ENCODE measurements around the gene B3GNT3.

The B3GNT3 gene

DNA sequence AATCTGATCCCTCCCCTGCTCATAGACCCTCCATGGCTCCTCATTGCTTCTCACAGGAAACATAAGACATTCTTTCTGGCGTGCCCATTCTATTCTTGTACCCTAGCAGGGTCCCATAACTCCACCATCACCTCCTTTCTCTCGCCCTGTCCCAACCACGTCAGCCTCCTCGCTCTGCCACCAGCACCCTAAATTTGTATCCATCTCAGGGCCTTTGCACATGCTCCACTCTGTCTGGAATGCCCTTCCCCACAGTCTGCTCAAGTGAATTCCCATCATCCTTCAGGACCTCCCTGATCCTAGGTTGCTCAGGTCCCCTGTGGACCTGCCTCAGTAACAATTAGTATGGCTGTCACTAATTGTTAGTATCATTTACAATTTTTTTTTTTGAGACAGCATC is 10.5 kb downstream of the B3GNT3 start:
- Histone ChIP-seq H3K4me1 (ENCODE audit: low read length) (no peaks in the 10 kb centered on the region), H3K36me3 (replicated peaks; ENCODE audit: low read depth, low read length) (no peaks in the 10 kb centered on the region), H3K4me3 (ENCODE audit: low read length) (no peak overlapping the region), H3K27me3 (ENCODE audit: low read depth, low read length) (peaks cover 6% of the 10 kb centered on the region), H3K79me2 (ENCODE audit: low read length) (no peaks in the 10 kb centered on the region), H3K9me3 (ENCODE audit: insufficient read depth, low read length) (no peaks in the 10 kb centered on the region), H3K4me2 (ENCODE audit: low read length) (no peak overlapping the region), H4K20me1 (ENCODE audit: insufficient read depth, low read length) (no peaks in the 10 kb centered on the region), H3K27ac (ENCODE audit: low read length) (no peak overlapping the region), H3K9ac (ENCODE audit: low read length) (no peak overlapping the region), H2AFZ (ENCODE audit: low read depth, low read length) (no peak overlapping the region)
- TF ChIP-seq EZH2phosphoT487 (IDR thresholded peaks at IDR 0.05; ENCODE audit: low read depth), result no peak
- TF ChIP-seq, protein P1, sequence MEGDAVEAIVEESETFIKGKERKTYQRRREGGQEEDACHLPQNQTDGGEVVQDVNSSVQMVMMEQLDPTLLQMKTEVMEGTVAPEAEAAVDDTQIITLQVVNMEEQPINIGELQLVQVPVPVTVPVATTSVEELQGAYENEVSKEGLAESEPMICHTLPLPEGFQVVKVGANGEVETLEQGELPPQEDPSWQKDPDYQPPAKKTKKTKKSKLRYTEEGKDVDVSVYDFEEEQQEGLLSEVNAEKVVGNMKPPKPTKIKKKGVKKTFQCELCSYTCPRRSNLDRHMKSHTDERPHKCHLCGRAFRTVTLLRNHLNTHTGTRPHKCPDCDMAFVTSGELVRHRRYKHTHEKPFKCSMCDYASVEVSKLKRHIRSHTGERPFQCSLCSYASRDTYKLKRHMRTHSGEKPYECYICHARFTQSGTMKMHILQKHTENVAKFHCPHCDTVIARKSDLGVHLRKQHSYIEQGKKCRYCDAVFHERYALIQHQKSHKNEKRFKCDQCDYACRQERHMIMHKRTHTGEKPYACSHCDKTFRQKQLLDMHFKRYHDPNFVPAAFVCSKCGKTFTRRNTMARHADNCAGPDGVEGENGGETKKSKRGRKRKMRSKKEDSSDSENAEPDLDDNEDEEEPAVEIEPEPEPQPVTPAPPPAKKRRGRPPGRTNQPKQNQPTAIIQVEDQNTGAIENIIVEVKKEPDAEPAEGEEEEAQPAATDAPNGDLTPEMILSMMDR (IDR thresholded peaks at IDR 0.05; ENCODE audit: low read depth, low read length), result no peak

DNA sequence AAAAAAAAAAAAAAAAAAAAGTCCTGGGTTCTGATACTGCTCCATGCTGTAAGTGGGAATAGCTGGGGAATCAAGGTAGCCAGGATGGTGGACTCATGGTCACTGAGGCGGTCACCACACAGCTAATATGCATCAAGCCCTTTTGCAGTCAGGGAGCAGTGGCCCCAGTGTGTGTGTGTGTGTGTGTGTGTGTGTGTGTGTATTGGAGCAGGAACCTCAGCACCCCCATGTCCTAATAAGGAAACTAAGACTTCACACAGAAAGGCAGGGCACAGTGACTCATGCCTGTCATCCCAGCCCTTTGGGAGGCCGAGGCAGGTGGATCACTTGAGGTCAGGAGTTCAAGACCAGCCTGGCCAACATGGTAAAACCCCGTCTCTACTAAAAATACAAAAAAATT is 12.0 kb downstream of the B3GNT3 start:
- Histone ChIP-seq H3K79me2 (ENCODE audit: low read length) (no peaks in the 10 kb centered on the region), H3K4me1 (ENCODE audit: low read length) (no peaks in the 10 kb centered on the region), H2AFZ (ENCODE audit: low read depth, low read length) (no peak overlapping the region), H4K20me1 (ENCODE audit: insufficient read depth, low read length) (no peaks in the 10 kb centered on the region), H3K27ac (ENCODE audit: low read length) (no peak overlapping the region), H3K36me3 (replicated peaks; ENCODE audit: low read depth, low read length) (no peaks in the 10 kb centered on the region), H3K9me3 (ENCODE audit: insufficient read depth, low read length) (no peaks in the 10 kb centered on the region), H3K4me3 (ENCODE audit: low read length) (no peak overlapping the region), H3K4me2 (ENCODE audit: low read length) (no peak overlapping the region), H3K9ac (ENCODE audit: low read length) (no peak overlapping the region), H3K27me3 (ENCODE audit: low read depth, low read length) (peaks cover 6% of the 10 kb centered on the region)
- TF ChIP-seq, protein P1 (IDR thresholded peaks at IDR 0.05; ENCODE audit: low read depth, low read length), result no peak
- TF ChIP-seq EZH2phosphoT487 (IDR thresholded peaks at IDR 0.05; ENCODE audit: low read depth), result no peak

DNA sequence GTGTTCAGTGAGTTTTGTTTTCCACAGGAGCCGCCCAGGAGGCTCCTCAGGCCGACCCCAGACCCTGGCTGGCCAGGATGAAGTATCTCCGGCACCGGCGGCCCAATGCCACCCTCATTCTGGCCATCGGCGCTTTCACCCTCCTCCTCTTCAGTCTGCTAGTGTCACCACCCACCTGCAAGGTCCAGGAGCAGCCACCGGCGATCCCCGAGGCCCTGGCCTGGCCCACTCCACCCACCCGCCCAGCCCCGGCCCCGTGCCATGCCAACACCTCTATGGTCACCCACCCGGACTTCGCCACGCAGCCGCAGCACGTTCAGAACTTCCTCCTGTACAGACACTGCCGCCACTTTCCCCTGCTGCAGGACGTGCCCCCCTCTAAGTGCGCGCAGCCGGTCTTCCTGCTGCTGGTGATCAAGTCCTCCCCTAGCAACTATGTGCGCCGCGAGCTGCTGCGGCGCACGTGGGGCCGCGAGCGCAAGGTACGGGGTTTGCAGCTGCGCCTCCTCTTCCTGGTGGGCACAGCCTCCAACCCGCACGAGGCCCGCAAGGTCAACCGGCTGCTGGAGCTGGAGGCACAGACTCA is 12.9 kb downstream of the B3GNT3 start:
- TF ChIP-seq, protein P1 (IDR thresholded peaks at IDR 0.05; ENCODE audit: low read depth, low read length), result no peak
- TF ChIP-seq EZH2phosphoT487 (IDR thresholded peaks at IDR 0.05; ENCODE audit: low read depth), result no peak
- no peaks in the 10 kb centered on the region for H3K4me1 ChIP-seq (ENCODE audit: low read length)
- H3K79me2 ChIP-seq (ENCODE audit: low read length), result no peaks in the 10 kb centered on the region
- no peaks in the 10 kb centered on the region for H4K20me1 ChIP-seq (ENCODE audit: insufficient read depth, low read length)
- no peaks in the 10 kb centered on the region for H3K36me3 ChIP-seq (replicated peaks; ENCODE audit: low read depth, low read length)
- no peak overlapping the region for H3K4me3 ChIP-seq (ENCODE audit: low read length)
- H3K9ac ChIP-seq (ENCODE audit: low read length), result no peak overlapping the region
- H3K4me2 ChIP-seq (ENCODE audit: low read length), result no peak overlapping the region
- H3K9me3 ChIP-seq (ENCODE audit: insufficient read depth, low read length), result no peaks in the 10 kb centered on the region
- no peak overlapping the region for H2AFZ ChIP-seq (ENCODE audit: low read depth, low read length)
- peaks cover 7% of the 10 kb centered on the region for H3K27me3 ChIP-seq (ENCODE audit: low read depth, low read length)
- H3K27ac ChIP-seq (ENCODE audit: low read length), result no peak overlapping the region

DNA sequence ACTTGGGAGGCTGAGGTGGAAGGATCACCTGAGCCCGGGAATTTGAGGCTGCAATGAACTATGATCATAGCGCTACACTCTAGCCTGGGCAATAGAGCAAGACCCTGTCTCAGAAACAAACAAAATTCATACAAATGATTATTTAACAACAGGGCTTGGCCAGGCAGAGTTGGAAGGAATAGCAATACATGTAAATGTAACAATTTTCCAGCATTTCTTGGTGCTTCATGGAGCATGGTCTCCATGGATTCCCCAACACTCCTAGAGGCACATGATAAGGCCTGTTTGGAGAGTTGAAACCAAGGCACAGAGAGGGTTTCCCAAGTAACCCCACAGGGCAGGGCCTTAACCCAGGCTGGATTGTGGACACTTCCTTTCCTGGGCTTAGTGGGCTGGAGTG is 16.2 kb downstream of the B3GNT3 start:
- H3K79me2 ChIP-seq (ENCODE audit: low read length), result no peaks in the 10 kb centered on the region
- no peak for TF ChIP-seq EZH2phosphoT487 (IDR thresholded peaks at IDR 0.05; ENCODE audit: low read depth)
- TF ChIP-seq, protein P1 (IDR thresholded peaks at IDR 0.05; ENCODE audit: low read depth, low read length), result no peak

More for the DNA sequence above, 16.2 kb downstream of the B3GNT3 start:
- Histone ChIP-seq H4K20me1 (ENCODE audit: insufficient read depth, low read length) (no peaks in the 10 kb centered on the region), H3K4me1 (ENCODE audit: low read length) (no peaks in the 10 kb centered on the region), H3K4me2 (ENCODE audit: low read length) (no peak overlapping the region), H3K9me3 (ENCODE audit: insufficient read depth, low read length) (no peaks in the 10 kb centered on the region), H2AFZ (ENCODE audit: low read depth, low read length) (no peak overlapping the region), H3K4me3 (ENCODE audit: low read length) (no peak overlapping the region), H3K27me3 (ENCODE audit: low read depth, low read length) (peaks cover 7% of the 10 kb centered on the region), H3K9ac (ENCODE audit: low read length) (no peak overlapping the region), H3K36me3 (replicated peaks; ENCODE audit: low read depth, low read length) (no peaks in the 10 kb centered on the region), H3K27ac (ENCODE audit: low read length) (no peak overlapping the region)

All from OCI-LY3 (cell line).